Endothelial cell (in vitro differentiated cells): ENCODE results near the gene RPL13A. TPM values are rescaled to one million over a fixed set of nuclear protein-coding genes. Genes with fewer than 3 reads are reported as not detected.

ENCODE experiments used
- DNase-seq: peaks from one replicate; pipeline ENCODE4 v3.0.0; 2021; ENCODE audit warnings: low spot score
- H3K27ac Mint-ChIP-seq: one replicate; pipeline ENCODE4 v1.8.0; 2021; ENCODE audit warnings: mixed read lengths, inconsistent platforms; ENCODE audit not compliant: unreplicated experiment
- H3K27me3 Mint-ChIP-seq: one replicate; pipeline ENCODE4 v1.8.0; 2021; ENCODE audit warnings: mild to moderate bottlenecking, moderate library complexity, mixed read lengths, inconsistent platforms; ENCODE audit not compliant: unreplicated experiment
- H3K36me3 Mint-ChIP-seq: one replicate; pipeline ENCODE4 v1.8.0; 2021; ENCODE audit warnings: mild to moderate bottlenecking, low read depth, mixed read lengths, inconsistent platforms; ENCODE audit not compliant: unreplicated experiment
- H3K4me1 Mint-ChIP-seq: one replicate; pipeline ENCODE4 v1.8.0; 2021; ENCODE audit warnings: mild to moderate bottlenecking, mixed read lengths, inconsistent platforms; ENCODE audit not compliant: unreplicated experiment
- H3K4me3 Mint-ChIP-seq: one replicate; pipeline ENCODE4 v1.8.0; 2021; ENCODE audit warnings: mild to moderate bottlenecking, mixed read lengths, inconsistent platforms; ENCODE audit not compliant: unreplicated experiment
- H3K9me3 Mint-ChIP-seq: one replicate; pipeline ENCODE4 v1.8.0; 2021; ENCODE audit warnings: mixed read lengths, inconsistent platforms; ENCODE audit not compliant: unreplicated experiment
- total RNA-seq: library from RNA; stranded (reverse); fragmentation: NEBNext Ultra II Directional; extraction: Animal tissue kit (Norgen Biotek cat#: 25700); gene quantifications from one replicate; pipeline ENCODE4 v1.2.1, GENCODE V29; 2021; ENCODE audit not compliant: unreplicated experiment
- TF ChIP-seq, protein P1 (sequence below): fragments of 200-600 bp; sonication (generic); IDR thresholded peaks from one replicate; pipeline ENCODE4 v1.5.0; 2021; ENCODE audit warnings: antibody characterized with exemption; ENCODE audit not compliant: unreplicated experiment

RPL13A gene
- total RNA-seq, 1 donor from 2014 or later: 2,762 TPM

DNA sequence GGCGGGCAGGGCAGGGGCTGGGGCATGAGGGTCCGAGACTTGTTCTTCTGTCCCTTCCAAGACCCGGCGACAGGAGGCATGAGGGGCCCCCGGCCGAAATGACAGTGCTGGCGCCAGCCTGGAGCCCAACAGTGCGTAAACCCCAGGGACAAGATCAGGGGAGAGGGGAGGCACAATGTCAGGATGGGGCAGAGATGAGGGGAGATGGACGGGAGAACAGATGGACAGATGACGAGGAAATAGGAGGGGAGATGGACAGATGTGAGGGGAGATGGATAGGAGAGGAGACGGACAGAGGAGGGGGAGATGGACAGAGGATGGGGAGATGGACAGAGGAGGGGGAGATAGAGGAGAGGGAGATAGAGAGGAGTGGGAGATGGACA lies 12.9 kb upstream of the RPL13A start:
- no peaks in the 10 kb centered on the region for H3K36me3 Mint-ChIP-seq
- TF ChIP-seq, protein P1, sequence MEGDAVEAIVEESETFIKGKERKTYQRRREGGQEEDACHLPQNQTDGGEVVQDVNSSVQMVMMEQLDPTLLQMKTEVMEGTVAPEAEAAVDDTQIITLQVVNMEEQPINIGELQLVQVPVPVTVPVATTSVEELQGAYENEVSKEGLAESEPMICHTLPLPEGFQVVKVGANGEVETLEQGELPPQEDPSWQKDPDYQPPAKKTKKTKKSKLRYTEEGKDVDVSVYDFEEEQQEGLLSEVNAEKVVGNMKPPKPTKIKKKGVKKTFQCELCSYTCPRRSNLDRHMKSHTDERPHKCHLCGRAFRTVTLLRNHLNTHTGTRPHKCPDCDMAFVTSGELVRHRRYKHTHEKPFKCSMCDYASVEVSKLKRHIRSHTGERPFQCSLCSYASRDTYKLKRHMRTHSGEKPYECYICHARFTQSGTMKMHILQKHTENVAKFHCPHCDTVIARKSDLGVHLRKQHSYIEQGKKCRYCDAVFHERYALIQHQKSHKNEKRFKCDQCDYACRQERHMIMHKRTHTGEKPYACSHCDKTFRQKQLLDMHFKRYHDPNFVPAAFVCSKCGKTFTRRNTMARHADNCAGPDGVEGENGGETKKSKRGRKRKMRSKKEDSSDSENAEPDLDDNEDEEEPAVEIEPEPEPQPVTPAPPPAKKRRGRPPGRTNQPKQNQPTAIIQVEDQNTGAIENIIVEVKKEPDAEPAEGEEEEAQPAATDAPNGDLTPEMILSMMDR: no peak
- H3K9me3 Mint-ChIP-seq: no peaks in the 10 kb centered on the region
- H3K4me3 Mint-ChIP-seq: no peak overlapping the region
- H3K27me3 Mint-ChIP-seq: peaks cover 2% of the 10 kb centered on the region
- peaks cover 5% of the 10 kb centered on the region for H3K4me1 Mint-ChIP-seq
- DNase-seq: no peak
- H3K27ac Mint-ChIP-seq: no peak overlapping the region

DNA sequence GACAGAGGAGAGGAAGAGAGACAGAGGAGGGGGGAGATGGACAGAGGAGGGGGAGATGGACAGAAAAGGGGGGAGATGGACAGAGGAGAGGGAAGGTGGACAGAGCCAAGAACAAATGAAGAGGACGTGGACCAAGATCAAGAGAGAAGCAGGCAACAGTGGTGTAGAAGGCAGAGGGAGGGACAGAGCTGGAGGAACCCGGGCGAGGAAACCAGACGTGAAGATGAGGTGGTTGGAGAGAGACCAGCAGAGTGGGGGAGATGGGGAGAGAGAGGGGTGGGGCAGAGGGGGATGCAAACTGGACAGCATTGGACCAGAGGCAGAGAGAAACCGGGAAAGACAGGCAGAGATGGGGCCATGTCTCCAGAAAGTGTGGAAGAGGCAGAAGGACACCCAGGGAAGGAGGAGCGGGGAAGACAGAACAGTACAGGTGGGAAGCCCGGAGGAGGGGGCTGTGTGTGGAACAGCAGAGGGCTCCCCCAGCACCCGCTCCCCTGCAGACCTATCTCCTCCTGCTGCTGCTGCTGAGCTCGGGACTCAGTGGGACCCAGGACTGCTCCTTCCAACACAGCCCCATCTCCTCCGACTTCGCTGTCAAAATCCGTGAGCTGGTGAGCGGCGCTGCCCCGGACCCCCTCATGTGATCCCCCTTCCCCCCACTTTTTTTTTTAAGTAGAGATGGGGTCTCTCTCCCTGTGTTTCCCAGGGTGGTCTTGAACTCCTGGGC lies 12.1 kb upstream of the RPL13A start:
- Mint-ChIP-seq H3K9me3 (no peaks in the 10 kb centered on the region), H3K4me1 (peaks cover 5% of the 10 kb centered on the region), H3K4me3 (no peak overlapping the region), H3K36me3 (no peaks in the 10 kb centered on the region), H3K27ac (no peak overlapping the region), H3K27me3 (peaks cover 2% of the 10 kb centered on the region)
- no peak for DNase-seq
- TF ChIP-seq, protein P1: no peak

DNA sequence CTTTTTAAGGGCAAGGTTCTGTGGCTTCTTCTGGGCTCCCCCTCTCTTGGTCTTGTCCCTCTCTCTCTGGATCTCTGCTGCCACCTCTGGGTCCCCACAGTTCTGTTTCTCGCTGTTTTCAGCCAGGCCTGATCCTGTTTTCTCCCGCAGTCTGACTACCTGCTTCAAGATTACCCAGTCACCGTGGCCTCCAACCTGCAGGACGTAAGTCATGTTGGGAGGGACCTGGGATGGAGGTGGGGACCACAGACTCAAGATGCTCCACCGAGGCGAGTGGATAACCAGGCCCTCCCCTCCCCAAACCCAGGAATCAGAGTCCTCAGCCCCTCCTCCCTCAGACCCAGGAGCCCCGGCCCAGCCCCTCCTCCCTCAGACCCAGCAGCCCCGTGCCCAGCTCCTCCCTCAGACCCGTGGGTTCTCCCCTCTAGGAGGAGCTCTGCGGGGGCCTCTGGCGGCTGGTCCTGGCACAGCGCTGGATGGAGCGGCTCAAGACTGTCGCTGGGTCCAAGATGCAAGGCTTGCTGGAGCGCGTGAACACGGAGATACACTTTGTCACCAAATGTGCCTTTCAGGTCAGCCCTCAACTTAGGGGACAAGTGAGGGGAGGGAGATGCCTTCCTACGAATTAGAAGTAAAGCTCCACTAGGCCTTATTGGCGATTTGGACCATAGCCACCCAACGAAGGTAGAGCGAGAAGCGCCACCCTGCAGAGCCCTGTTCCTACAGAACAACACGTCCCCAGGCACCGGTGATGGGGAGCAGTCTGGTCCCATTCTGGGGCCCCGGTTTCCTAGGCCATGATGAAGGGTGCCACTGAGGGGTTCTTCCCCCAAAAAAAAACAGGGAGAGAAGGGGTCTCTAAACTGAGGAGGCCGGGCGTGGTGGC lies 11.2 kb upstream of the RPL13A start:
- no peak overlapping the region for H3K4me3 Mint-ChIP-seq
- DNase-seq: peak; percentile 88
- H3K27me3 Mint-ChIP-seq: peaks cover 2% of the 10 kb centered on the region
- no peak overlapping the region for H3K27ac Mint-ChIP-seq
- H3K9me3 Mint-ChIP-seq: no peaks in the 10 kb centered on the region
- no peaks in the 10 kb centered on the region for H3K36me3 Mint-ChIP-seq
- TF ChIP-seq, protein P1: peak; percentile 15
- peaks cover 11% of the 10 kb centered on the region for H3K4me1 Mint-ChIP-seq

- TF ChIP-seq, protein P1: no peak
- no peaks in the 10 kb centered on the region for H3K9me3 Mint-ChIP-seq
- DNase-seq: no peak
These were observed 7.3 kb upstream of the RPL13A start for GRCh38 chr19:49479975-49480628.

More at GRCh38 chr19:49479975-49480628, 7.3 kb upstream of the RPL13A start:
- Mint-ChIP-seq H3K4me3 (no peak overlapping the region), H3K36me3 (no peaks in the 10 kb centered on the region), H3K27me3 (no peaks in the 10 kb centered on the region), H3K4me1 (peaks cover 7% of the 10 kb centered on the region), H3K27ac (no peak overlapping the region)
